ENCODE measurements around the gene TMEM123.
"Not testable (repeated sequence)": the region's sequence is repeated elsewhere in the genome, so short reads cannot be mapped to it uniquely, and the experiment has no call there.

The TMEM123 gene

GRCh38 chr11:102451681-102452460 lies 694 bp downstream of the TMEM123 start:
- Histone ChIP-seq H3K4me1 (ENCODE audit: control insufficient read depth in 5 of 5, insufficient read depth in 5 of 5, low read length in 5 of 5) (peaks cover 4 to 46% (median 37%) of the 10 kb centered on the region in 5 donors), H3K27me3 (ENCODE audit: control insufficient read depth in 5 of 5, insufficient read depth in 4 of 5, low read length in 5 of 5) (no peaks in the 10 kb centered on the region), H3K36me3 (ENCODE audit: control insufficient read depth in 5 of 5, insufficient read depth in 5 of 5, low read length in 5 of 5) (peaks cover 0 to 5% (median 2%) of the 10 kb centered on the region in 5 donors), H3K9me3 (ENCODE audit: control insufficient read depth in 5 of 5, low read length in 5 of 5) (no peaks in the 10 kb centered on the region), H3K4me3 (ENCODE audit: low read depth in 1 of 5, low read length in 5 of 5) (peak overlapping the region; percentile 78 to 95 (median 85)), H3K27ac (ENCODE audit: low read depth, low read length) (peak overlapping the region; percentile 64), H3K9ac (ENCODE audit: low read length in 5 of 5) (peak overlapping the region; percentile 52 to 81 (median 75))

- H3K27ac ChIP-seq (ENCODE audit: low read depth, low read length) = peak overlapping the region; percentile 64
- H3K9ac ChIP-seq (ENCODE audit: low read length in 5 of 5) = peak overlapping the region in 4 of 5 donors; percentile 52 to 81 (median 77)
- H3K4me3 ChIP-seq (ENCODE audit: low read depth in 1 of 5, low read length in 5 of 5) = peak overlapping the region; percentile 78 to 95 (median 85)
- no peaks in the 10 kb centered on the region for H3K27me3 ChIP-seq (ENCODE audit: control insufficient read depth in 5 of 5, insufficient read depth in 4 of 5, low read length in 5 of 5)
- H3K9me3 ChIP-seq (ENCODE audit: control insufficient read depth in 5 of 5, low read length in 5 of 5) = no peaks in the 10 kb centered on the region
- peaks cover 0 to 8% (median 2%) of the 10 kb centered on the region in 5 donors for H3K36me3 ChIP-seq (ENCODE audit: control insufficient read depth in 5 of 5, insufficient read depth in 5 of 5, low read length in 5 of 5)
- peaks cover 2 to 41% (median 35%) of the 10 kb centered on the region in 5 donors for H3K4me1 ChIP-seq (ENCODE audit: control insufficient read depth in 5 of 5, insufficient read depth in 5 of 5, low read length in 5 of 5)
Observed at GRCh38 chr11:102451041-102451680, 1.4 kb downstream of the TMEM123 start.

- Histone ChIP-seq H3K9ac (ENCODE audit: low read length in 5 of 5) (no peak overlapping the region), H3K9me3 (ENCODE audit: control insufficient read depth in 5 of 5, low read length in 5 of 5) (no peaks in the 10 kb centered on the region), H3K4me3 (ENCODE audit: low read depth in 1 of 5, low read length in 5 of 5) (no peak overlapping the region), H3K36me3 (ENCODE audit: control insufficient read depth in 5 of 5, insufficient read depth in 5 of 5, low read length in 5 of 5) (peaks cover 0 to 8% (median 5%) of the 10 kb centered on the region in 5 donors), H3K27me3 (ENCODE audit: control insufficient read depth in 5 of 5, insufficient read depth in 4 of 5, low read length in 5 of 5) (no peaks in the 10 kb centered on the region), H3K27ac (ENCODE audit: low read depth, low read length) (no peak overlapping the region), H3K4me1 (ENCODE audit: control insufficient read depth in 5 of 5, insufficient read depth in 5 of 5, low read length in 5 of 5) (peaks cover 2 to 41% (median 35%) of the 10 kb centered on the region in 5 donors)
Observed at GRCh38 chr11:102449651-102450570, 2.7 kb downstream of the TMEM123 start.

GRCh38 chr11:102448869-102449224 lies 3.7 kb downstream of the TMEM123 start:
- Histone ChIP-seq H3K9ac (ENCODE audit: low read length in 5 of 5) (no peak overlapping the region), H3K4me1 (ENCODE audit: control insufficient read depth in 5 of 5, insufficient read depth in 5 of 5, low read length in 5 of 5) (peaks cover 2 to 41% (median 35%) of the 10 kb centered on the region in 5 donors), H3K36me3 (ENCODE audit: control insufficient read depth in 5 of 5, insufficient read depth in 5 of 5, low read length in 5 of 5) (peaks cover 0 to 8% (median 5%) of the 10 kb centered on the region in 5 donors), H3K9me3 (ENCODE audit: control insufficient read depth in 5 of 5, low read length in 5 of 5) (no peaks in the 10 kb centered on the region), H3K27me3 (ENCODE audit: control insufficient read depth in 5 of 5, insufficient read depth in 4 of 5, low read length in 5 of 5) (no peaks in the 10 kb centered on the region), H3K27ac (ENCODE audit: low read depth, low read length) (no peak overlapping the region), H3K4me3 (ENCODE audit: low read depth in 1 of 5, low read length in 5 of 5) (no peak overlapping the region)

GRCh38 chr11:102447941-102448868 lies 4.4 kb downstream of the TMEM123 start:
- no peak overlapping the region for H3K9ac ChIP-seq (ENCODE audit: low read length in 5 of 5)
- H3K27ac ChIP-seq (ENCODE audit: low read depth, low read length) = no peak overlapping the region
- H3K4me3 ChIP-seq (ENCODE audit: low read depth in 1 of 5, low read length in 5 of 5) = no peak overlapping the region
- peaks cover 2 to 37% (median 30%) of the 10 kb centered on the region in 5 donors for H3K4me1 ChIP-seq (ENCODE audit: control insufficient read depth in 5 of 5, insufficient read depth in 5 of 5, low read length in 5 of 5)
- H3K9me3 ChIP-seq (ENCODE audit: control insufficient read depth in 5 of 5, low read length in 5 of 5) = no peaks in the 10 kb centered on the region
- no peaks in the 10 kb centered on the region for H3K27me3 ChIP-seq (ENCODE audit: control insufficient read depth in 5 of 5, insufficient read depth in 4 of 5, low read length in 5 of 5)
- peaks cover 0 to 8% (median 5%) of the 10 kb centered on the region in 5 donors for H3K36me3 ChIP-seq (ENCODE audit: control insufficient read depth in 5 of 5, insufficient read depth in 5 of 5, low read length in 5 of 5)

GRCh38 chr11:102447193-102447592 lies 5.4 kb downstream of the TMEM123 start:
- Histone ChIP-seq H3K9me3 (ENCODE audit: control insufficient read depth in 5 of 5, low read length in 5 of 5) (no peaks in the 10 kb centered on the region), H3K36me3 (ENCODE audit: control insufficient read depth in 5 of 5, insufficient read depth in 5 of 5, low read length in 5 of 5) (peaks cover 0 to 8% (median 5%) of the 10 kb centered on the region in 5 donors), H3K9ac (ENCODE audit: low read length in 5 of 5) (no peak overlapping the region), H3K4me3 (ENCODE audit: low read depth in 1 of 5, low read length in 5 of 5) (no peak overlapping the region), H3K4me1 (ENCODE audit: control insufficient read depth in 5 of 5, insufficient read depth in 5 of 5, low read length in 5 of 5) (peaks cover 2 to 30% (median 25%) of the 10 kb centered on the region in 5 donors), H3K27ac (ENCODE audit: low read depth, low read length) (no peak overlapping the region), H3K27me3 (ENCODE audit: control insufficient read depth in 5 of 5, insufficient read depth in 4 of 5, low read length in 5 of 5) (no peaks in the 10 kb centered on the region)

- H3K4me1 ChIP-seq (ENCODE audit: control insufficient read depth in 5 of 5, insufficient read depth in 5 of 5, low read length in 5 of 5) = peaks cover 2 to 24% (median 19%) of the 10 kb centered on the region in 5 donors
- no peaks in the 10 kb centered on the region for H3K27me3 ChIP-seq (ENCODE audit: control insufficient read depth in 5 of 5, insufficient read depth in 4 of 5, low read length in 5 of 5)
- no peaks in the 10 kb centered on the region for H3K9me3 ChIP-seq (ENCODE audit: control insufficient read depth in 5 of 5, low read length in 5 of 5)
- H3K4me3 ChIP-seq (ENCODE audit: low read depth in 1 of 5, low read length in 5 of 5) = no peak overlapping the region
- no peak overlapping the region for H3K27ac ChIP-seq (ENCODE audit: low read depth, low read length)
- H3K36me3 ChIP-seq (ENCODE audit: control insufficient read depth in 5 of 5, insufficient read depth in 5 of 5, low read length in 5 of 5) = peaks cover 0 to 8% (median 5%) of the 10 kb centered on the region in 5 donors
- H3K9ac ChIP-seq (ENCODE audit: low read length in 5 of 5) = no peak overlapping the region
Observed at GRCh38 chr11:102446606-102447005, 6.0 kb downstream of the TMEM123 start.

- not testable (repeated sequence) for H3K36me3 ChIP-seq (ENCODE audit: control insufficient read depth in 5 of 5, insufficient read depth in 5 of 5, low read length in 5 of 5); H3K9ac ChIP-seq (ENCODE audit: low read length in 5 of 5); H3K9me3 ChIP-seq (ENCODE audit: control insufficient read depth in 5 of 5, low read length in 5 of 5); H3K4me1 ChIP-seq (ENCODE audit: control insufficient read depth in 5 of 5, insufficient read depth in 5 of 5, low read length in 5 of 5); H3K27ac ChIP-seq (ENCODE audit: low read depth, low read length); H3K4me3 ChIP-seq (ENCODE audit: low read depth in 1 of 5, low read length in 5 of 5); H3K27me3 ChIP-seq (ENCODE audit: control insufficient read depth in 5 of 5, insufficient read depth in 4 of 5, low read length in 5 of 5)
Observed at GRCh38 chr11:102444693-102445092, 7.9 kb downstream of the TMEM123 start.

- not testable (repeated sequence) for H3K27me3 ChIP-seq (ENCODE audit: control insufficient read depth in 5 of 5, insufficient read depth in 4 of 5, low read length in 5 of 5); H3K4me3 ChIP-seq (ENCODE audit: low read depth in 1 of 5, low read length in 5 of 5); H3K27ac ChIP-seq (ENCODE audit: low read depth, low read length); H3K9me3 ChIP-seq (ENCODE audit: control insufficient read depth in 5 of 5, low read length in 5 of 5); H3K9ac ChIP-seq (ENCODE audit: low read length in 5 of 5); H3K4me1 ChIP-seq (ENCODE audit: control insufficient read depth in 5 of 5, insufficient read depth in 5 of 5, low read length in 5 of 5); H3K36me3 ChIP-seq (ENCODE audit: control insufficient read depth in 5 of 5, insufficient read depth in 5 of 5, low read length in 5 of 5)
Observed at GRCh38 chr11:102444142-102444541, 8.4 kb downstream of the TMEM123 start.

Data from subcutaneous abdominal adipose tissue (tissue), 5 donors.